HG03159 (cell line): ENCODE data around the gene CPAMD8.
"Not testable (repeated sequence)": the region's sequence is repeated elsewhere in the genome, so short reads cannot be mapped to it uniquely, and the experiment has no call there.

ENCODE experiments used
- ATAC-seq: cut with Tn5 transposase; IDR thresholded peaks from one replicate; pipeline ENCODE4 v1.9.1; 2021; ENCODE audit warnings: mild to moderate bottlenecking, moderate library complexity; ENCODE audit not compliant: unreplicated experiment

Gene CPAMD8

GRCh38 chr19:16877581-16877980 lies 149.0 kb downstream of the CPAMD8 start:
- no peak for ATAC-seq

- no peak for ATAC-seq
Measured at GRCh38 chr19:16876904-16877361, 149.7 kb downstream of the CPAMD8 start.

GRCh38 chr19:16875584-16876555 lies 150.7 kb downstream of the CPAMD8 start:
- no peak for ATAC-seq

- not testable (repeated sequence) for ATAC-seq
Measured at GRCh38 chr19:16874978-16875299, 151.7 kb downstream of the CPAMD8 start.

- no peak for ATAC-seq
Measured at GRCh38 chr19:16874250-16874977, 152.2 kb downstream of the CPAMD8 start.

GRCh38 chr19:16873594-16873993 lies 153.0 kb downstream of the CPAMD8 start:
- no peak for ATAC-seq

GRCh38 chr19:16872728-16873127 lies 153.9 kb downstream of the CPAMD8 start:
- no peak for ATAC-seq

GRCh38 chr19:16871871-16872270 lies 154.7 kb downstream of the CPAMD8 start:
- ATAC-seq, result no peak

- no peak for ATAC-seq
Measured at GRCh38 chr19:16869331-16869972, 157.2 kb downstream of the CPAMD8 start.

- ATAC-seq, result no peak
Measured at GRCh38 chr19:16868423-16869130, 158.0 kb downstream of the CPAMD8 start.

- ATAC-seq, result no peak
Measured at GRCh38 chr19:16867211-16867610, 159.4 kb downstream of the CPAMD8 start.

GRCh38 chr19:16862826-16863415 lies 163.7 kb downstream of the CPAMD8 start:
- ATAC-seq, result no peak

GRCh38 chr19:16861834-16862233 lies 164.8 kb downstream of the CPAMD8 start:
- no peak for ATAC-seq

- ATAC-seq, result no peak
Measured at GRCh38 chr19:16861011-16861410, 165.6 kb downstream of the CPAMD8 start.

GRCh38 chr19:16860118-16860517 lies 166.5 kb downstream of the CPAMD8 start:
- no peak for ATAC-seq

GRCh38 chr19:16859626-16860025 lies 167.0 kb downstream of the CPAMD8 start:
- no peak for ATAC-seq

GRCh38 chr19:16856091-16856490 lies 170.5 kb downstream of the CPAMD8 start:
- ATAC-seq, result no peak

- ATAC-seq, result no peak
Measured at GRCh38 chr19:16853066-16853465, 173.5 kb downstream of the CPAMD8 start.

- ATAC-seq, result no peak
Measured at GRCh38 chr19:16851031-16851712, 175.4 kb downstream of the CPAMD8 start.

- ATAC-seq, result no peak
Measured at GRCh38 chr19:16850133-16850532, 176.5 kb downstream of the CPAMD8 start.
